OCI-LY3 (cell line): ENCODE results near the gene SESTD1.

ENCODE experiments used
- EZH2phosphoT487 ChIP-seq: fragments of 200-600 bp; shearing (Covaris generic); IDR thresholded peaks from 2 replicates; pipeline ENCODE4 v1.6.1; 2018; ENCODE audit warnings: antibody characterized with exemption, mixed run types, low read depth
- TF ChIP-seq, protein P1 (sequence below): fragments of 200-600, 300-600 bp; sonication (generic); IDR thresholded peaks from 2 replicates; pipeline ENCODE4 v1.5.1; 2014; ENCODE audit warnings: antibody characterized with exemption, low read length, low read depth

DNA sequence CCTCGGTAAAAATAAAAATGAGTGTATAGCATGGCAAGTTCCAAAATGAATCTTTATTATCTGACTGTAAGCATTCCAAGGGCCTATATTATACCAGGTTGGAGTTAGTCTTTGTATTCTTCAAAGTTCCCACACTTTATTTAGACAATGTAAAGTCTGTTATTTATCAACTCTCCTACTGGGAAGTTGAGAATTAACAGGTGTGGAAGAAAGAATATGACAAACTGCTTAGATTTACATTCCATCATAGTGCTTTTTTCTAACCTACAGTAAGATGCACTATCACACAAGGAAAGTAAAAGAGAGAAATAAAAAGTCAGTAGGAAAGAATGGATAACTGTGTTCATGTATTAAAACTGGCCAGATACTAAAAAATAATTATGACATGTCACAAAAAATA is 93.3 kb downstream of the SESTD1 start:
- TF ChIP-seq, protein P1, sequence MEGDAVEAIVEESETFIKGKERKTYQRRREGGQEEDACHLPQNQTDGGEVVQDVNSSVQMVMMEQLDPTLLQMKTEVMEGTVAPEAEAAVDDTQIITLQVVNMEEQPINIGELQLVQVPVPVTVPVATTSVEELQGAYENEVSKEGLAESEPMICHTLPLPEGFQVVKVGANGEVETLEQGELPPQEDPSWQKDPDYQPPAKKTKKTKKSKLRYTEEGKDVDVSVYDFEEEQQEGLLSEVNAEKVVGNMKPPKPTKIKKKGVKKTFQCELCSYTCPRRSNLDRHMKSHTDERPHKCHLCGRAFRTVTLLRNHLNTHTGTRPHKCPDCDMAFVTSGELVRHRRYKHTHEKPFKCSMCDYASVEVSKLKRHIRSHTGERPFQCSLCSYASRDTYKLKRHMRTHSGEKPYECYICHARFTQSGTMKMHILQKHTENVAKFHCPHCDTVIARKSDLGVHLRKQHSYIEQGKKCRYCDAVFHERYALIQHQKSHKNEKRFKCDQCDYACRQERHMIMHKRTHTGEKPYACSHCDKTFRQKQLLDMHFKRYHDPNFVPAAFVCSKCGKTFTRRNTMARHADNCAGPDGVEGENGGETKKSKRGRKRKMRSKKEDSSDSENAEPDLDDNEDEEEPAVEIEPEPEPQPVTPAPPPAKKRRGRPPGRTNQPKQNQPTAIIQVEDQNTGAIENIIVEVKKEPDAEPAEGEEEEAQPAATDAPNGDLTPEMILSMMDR: no peak
- no peak for TF ChIP-seq EZH2phosphoT487
